PC-9 (cell line): ENCODE results near the gene DEFB132. TPM values are rescaled to one million over a fixed set of nuclear protein-coding genes. Genes with fewer than 3 reads are reported as not detected.

ENCODE experiments used
- Bru-seq: library from RNA; stranded (reverse); fragments of 400-500 nt; gene quantifications from one replicate; lab custom pipeline; 2021; lab: Mats Ljungman, UMichigan
- BruChase-seq, 2 experiments: library from RNA; stranded (reverse); fragments of 400-500 nt; gene quantifications; one replicate each; lab custom pipeline; 2021; lab: Mats Ljungman, UMichigan
- BruUV-seq: library from RNA; stranded (reverse); fragments of 400-500 nt; replicated peaks from 2 replicates; lab custom pipeline; 2021; lab: Mats Ljungman, UMichigan
- CTCF ChIA-PET: fragments of 300-600 bp; sonication (Branson Sonifier 250); formaldehyde crosslinking; loops from one replicate; lab custom pipeline; 2022; ENCODE audit warnings: antibody characterized with exemption; lab: Charles Lee
- POLR2A ChIA-PET: fragments of 300-600 bp; sonication (Branson Sonifier 250); formaldehyde crosslinking; loops from one replicate; lab custom pipeline; 2022; ENCODE audit warnings: antibody characterized with exemption; ENCODE audit not compliant: unreplicated experiment; lab: Charles Lee
- DNase-seq, 2 experiments: peaks; one replicate each; pipeline versions ENCODE4 v3.0.0 to v3.0.0-alpha.2; 2015 to 2022; ENCODE audit warnings: mixed read lengths in 1 of 2
- H2AFZ ChIP-seq: fragments of 200-600 bp; sonication (generic); 2 replicates; pipeline ENCODE4 v1.8.1; 2017; ENCODE audit warnings: antibody characterized with exemption
- H3F3A ChIP-seq: fragments of 200-600 bp; sonication (generic); 2 replicates; pipeline ENCODE4 v1.8.1; 2017; ENCODE audit warnings: antibody characterized with exemption, mild to moderate bottlenecking, low read depth; ENCODE audit not compliant: insufficient read depth
- H3K27ac ChIP-seq: fragments of 200-600 bp; sonication (generic); 2 replicates; pipeline ENCODE4 v1.6.1; 2016; ENCODE audit warnings: mixed run types
- H3K27me3 ChIP-seq: fragments of 200-600 bp; sonication (generic); 2 replicates; pipeline ENCODE4 v1.6.1; 2016; ENCODE audit warnings: low read depth, mixed run types; ENCODE audit not compliant: insufficient read depth
- H3K36me3 ChIP-seq: fragments of 200-600 bp; sonication (generic); 2 replicates; pipeline ENCODE4 v1.6.1; 2016; ENCODE audit warnings: low read depth, mixed run types
- H3K4me1 ChIP-seq: fragments of 200-600 bp; sonication (generic); replicated peaks from 2 replicates; pipeline ENCODE4 v1.6.1; 2016; ENCODE audit warnings: mixed run types; ENCODE audit not compliant: insufficient read depth
- H3K4me2 ChIP-seq: fragments of 200-600 bp; sonication (generic); 2 replicates; pipeline ENCODE4 v1.6.1; 2017; ENCODE audit warnings: mixed run types
- H3K4me3 ChIP-seq: fragments of 200-600 bp; sonication (generic); 2 replicates; pipeline ENCODE4 v1.6.1; 2016; ENCODE audit warnings: mixed run types
- H3K79me2 ChIP-seq: fragments of 200-600 bp; sonication (generic); 2 replicates; pipeline ENCODE4 v1.6.1; 2017; ENCODE audit warnings: low read depth, mixed run types
- H3K9me2 ChIP-seq: fragments of 200-600 bp; sonication (generic); 2 replicates; pipeline ENCODE4 v1.8.1; 2017; ENCODE audit warnings: mild to moderate bottlenecking; ENCODE audit not compliant: insufficient read depth
- H3K9me3 ChIP-seq: fragments of 200-600 bp; sonication (generic); 2 replicates; pipeline ENCODE4 v1.8.1; 2016; ENCODE audit warnings: low read depth; ENCODE audit not compliant: insufficient read depth
- H4K20me1 ChIP-seq: fragments of 200-600 bp; sonication (generic); 2 replicates; pipeline ENCODE4 v1.8.1; 2017; ENCODE audit not compliant: insufficient read depth
- CTCF ChIP-seq: fragments of 200-600 bp; sonication (generic); conservative IDR thresholded peaks from 2 replicates; pipeline ENCODE4 v1.6.1; 2017; ENCODE audit warnings: mixed run types, antibody characterized with exemption, mild to moderate bottlenecking, moderate library complexity
- EZH2 ChIP-seq: fragments of 200-600 bp; sonication (generic); IDR thresholded peaks from 2 replicates; pipeline ENCODE4 v1.8.0; 2017; ENCODE audit warnings: antibody characterized with exemption, low read depth
- intact Hi-C: fragments of 100-400 bp; cut with micrococcal nuclease; formaldehyde crosslinking; loops from one replicate; pipeline ENCODE4 v1.10.0; 2022; ENCODE audit not compliant: unreplicated experiment
- long read RNA-seq: library from polyadenylated mRNA; stranded (forward); transcript quantifications from one replicate; pipeline ENCODE4 v2.0.0, GENCODE V29; 2022
- total RNA-seq: library from RNA; stranded (reverse); gene quantifications from 2 replicates; pipeline ENCODE4 v1.2.3, GENCODE V29; 2021

DEFB132 gene
- not detected in 2 replicates for total RNA-seq
- Bru-seq, nascent RNA: not detected
- not detected for BruChase-seq, experiment 1, labeled RNA remaining after a 2-hour chase
- not detected for BruChase-seq, experiment 2, labeled RNA remaining after a 6-hour chase
- long read RNA-seq: 0 reads

- POLR2A ChIA-PET: no interaction called here
- Histone ChIP-seq H3K4me1 (no peaks in the 10 kb centered on the region), H2AFZ (no peak within 1 kb of the TSS), H3F3A (no peaks in the 10 kb centered on the region), H3K36me3 (no peaks in the 10 kb centered on the region), H3K4me2 (no peak within 1 kb of the TSS), H3K9me2 (no peaks in the 10 kb centered on the region), H3K9me3 (no peaks in the 10 kb centered on the region), H3K27ac (no peak within 1 kb of the TSS), H4K20me1 (no peaks in the 10 kb centered on the region), H3K4me3 (no peak within 1 kb of the TSS), H3K27me3 (peaks cover 77% of the 10 kb centered on the region), H3K79me2 (no peaks in the 10 kb centered on the region)
- DNase-seq: no peak
- no TSS peak for BruUV-seq
- intact Hi-C loops: loop anchor here (10.0 kb wide), 1 partner anchor 77 kb away; no protein-coding TSS in a partner anchor
- CTCF ChIA-PET: no interaction called here
- no peak for TF ChIP-seq CTCF
- no peak for TF ChIP-seq EZH2
These were observed at the start of gene DEFB132 for GRCh38 chr20:257419-257818. DEFB132 (plus strand) TSS chr20:257724; CDS start chr20:257779, 55 bp downstream.

GRCh38 chr20:208942-209566 lies 48.5 kb upstream of the DEFB132 start:
- CTCF ChIA-PET: interaction anchor here (0.6 kb wide), 1 partner anchor 72 kb away, joined by 5 read pairs; no protein-coding TSS in a partner anchor
- no peak for TF ChIP-seq EZH2
- TF ChIP-seq CTCF: peak; percentile 56; the same call in 1 of the 2 replicates

GRCh38 chr20:210809-211502 lies 46.6 kb upstream of the DEFB132 start:
- no peaks in the 10 kb centered on the region for H3K9me3 ChIP-seq
- no peaks in the 10 kb centered on the region for H4K20me1 ChIP-seq
- intact Hi-C loops: no loop called here
- no peaks in the 10 kb centered on the region for H3K36me3 ChIP-seq
- H3K4me1 ChIP-seq: no peaks in the 10 kb centered on the region
- TF ChIP-seq CTCF (no peak), EZH2 (no peak)
- CTCF ChIA-PET: interaction anchor here (0.9 kb wide), 1 partner anchor 120 kb away, joined by 4 read pairs; no protein-coding TSS in a partner anchor
- no peak overlapping the region for H2AFZ ChIP-seq
- no TSS peak for BruUV-seq
- POLR2A ChIA-PET: no interaction called here
- H3K79me2 ChIP-seq: no peaks in the 10 kb centered on the region
- H3K9me2 ChIP-seq: no peaks in the 10 kb centered on the region
- no peaks in the 10 kb centered on the region; the same call in 1 of the 2 replicates for H3F3A ChIP-seq
- H3K4me3 ChIP-seq: no peak overlapping the region
- H3K27ac ChIP-seq: no peak overlapping the region
- H3K4me2 ChIP-seq: no peak overlapping the region
- peaks cover 58% of the 10 kb centered on the region for H3K27me3 ChIP-seq
- DNase-seq: no peak

More at GRCh38 chr20:208942-209566, 48.5 kb upstream of the DEFB132 start:
- peaks cover 74% of the 10 kb centered on the region for H3K27me3 ChIP-seq
- no peaks in the 10 kb centered on the region for H3K79me2 ChIP-seq
- no peaks in the 10 kb centered on the region for H3K9me3 ChIP-seq
- no peaks in the 10 kb centered on the region; the same call in 1 of the 2 replicates for H3F3A ChIP-seq
- H3K9me2 ChIP-seq: no peaks in the 10 kb centered on the region
- no TSS peak for BruUV-seq
- H4K20me1 ChIP-seq: no peaks in the 10 kb centered on the region
- no peak overlapping the region for H3K27ac ChIP-seq
- intact Hi-C loops: no loop called here
- no peak overlapping the region for H3K4me3 ChIP-seq
- H3K4me2 ChIP-seq: no peak overlapping the region
- H3K36me3 ChIP-seq: no peaks in the 10 kb centered on the region
- H3K4me1 ChIP-seq: no peaks in the 10 kb centered on the region
- no peak overlapping the region for H2AFZ ChIP-seq
- DNase-seq: peak; percentile 4 to 37
- POLR2A ChIA-PET: no interaction called here
